Smooth muscle cell (in vitro differentiated cells): Measurements from ENCODE around the gene TSEN2. TPM values are rescaled to one million over a fixed set of nuclear protein-coding genes. Genes with fewer than 3 reads are reported as not detected.

Experiments used
- DNase-seq: peaks from one replicate; lab custom pipeline; 2025; ENCODE audit not compliant: unreplicated experiment; lab: John Stamatoyannopoulos, UW
- H2AFZ ChIP-seq: fragments of 200-600 bp; sonication (generic); 2 replicates; pipeline ENCODE4 v1.6.0; 2016; ENCODE audit warnings: antibody characterized with exemption, low read depth, mild to moderate bottlenecking
- H3F3A ChIP-seq: fragments of 200-600 bp; sonication (generic); 2 replicates; pipeline ENCODE4 v1.6.0; 2017; ENCODE audit warnings: antibody characterized with exemption, low read depth
- H3K27ac ChIP-seq: fragments of 200-600 bp; sonication (generic); 2 replicates; pipeline ENCODE4 v1.5.1; 2016; ENCODE audit warnings: low read depth, mild to moderate bottlenecking
- H3K27me3 ChIP-seq: fragments of 200-600 bp; sonication (generic); 2 replicates; pipeline ENCODE4 v1.6.1; 2016; ENCODE audit warnings: low read depth, mild to moderate bottlenecking
- H3K36me3 ChIP-seq: fragments of 200-600 bp; sonication (generic); 2 replicates; pipeline ENCODE4 v1.5.1; 2016; ENCODE audit warnings: low read depth
- H3K4me1 ChIP-seq: fragments of 200-600 bp; sonication (generic); 2 replicates; pipeline ENCODE4 v1.5.1; 2016; ENCODE audit warnings: low read depth
- H3K4me2 ChIP-seq: fragments of 200-600 bp; sonication (generic); 2 replicates; pipeline ENCODE4 v1.6.0; 2016; ENCODE audit warnings: mild to moderate bottlenecking
- H3K4me3 ChIP-seq: fragments of 200-600 bp; sonication (generic); 2 replicates; pipeline ENCODE4 v1.5.1; 2016; ENCODE audit warnings: mild to moderate bottlenecking
- H3K79me2 ChIP-seq: fragments of 200-600 bp; sonication (generic); 2 replicates; pipeline ENCODE4 v1.6.0; 2016; ENCODE audit warnings: low read depth, mild to moderate bottlenecking
- H3K9ac ChIP-seq: fragments of 200-600 bp; sonication (generic); 2 replicates; pipeline ENCODE4 v1.6.0; 2016; ENCODE audit warnings: low read depth
- H3K9me3 ChIP-seq: fragments of 200-600 bp; sonication (generic); replicated peaks from 2 replicates; pipeline ENCODE4 v1.5.1; 2016; ENCODE audit warnings: low read depth
- H4K20me1 ChIP-seq: fragments of 200-600 bp; sonication (generic); 2 replicates; pipeline ENCODE4 v1.6.0; 2016; ENCODE audit warnings: low read depth
- WGBS: methylation state at CpG from one replicate; pipeline ENCODE4 v1.1.7; 2016; ENCODE audit warnings: low lambda C conversion rate; 5-methylcytosine and 5-hydroxymethylcytosine counted together
- polyA plus RNA-seq: library from polyadenylated mRNA; unstranded; fragments of >200 nt; fragmentation: Nextera tagmentation; extraction: Ambion mirVana; gene quantifications from 2 replicates; pipeline ENCODE4 v1.2.1, GENCODE V29; 2016
- total RNA-seq: library from RNA; depleted of rRNA; stranded (reverse); fragments of >200 nt; gene quantifications from 2 replicates; pipeline ENCODE4 v1.2.3, GENCODE V29; 2014
- TF ChIP-seq, protein P1 (sequence below): fragments of 200-600 bp; sonication (generic); IDR thresholded peaks from 2 replicates; pipeline ENCODE4 v1.5.1; 2017; ENCODE audit warnings: borderline replicate concordance, mild to moderate bottlenecking, antibody characterized with exemption; ENCODE audit not compliant: insufficient read depth, poor library complexity, severe bottlenecking

TSEN2 gene
- total and polyA plus RNA-seq, 2 experiments from 2014 or later: 3.6 to 3.9 TPM

DNA sequence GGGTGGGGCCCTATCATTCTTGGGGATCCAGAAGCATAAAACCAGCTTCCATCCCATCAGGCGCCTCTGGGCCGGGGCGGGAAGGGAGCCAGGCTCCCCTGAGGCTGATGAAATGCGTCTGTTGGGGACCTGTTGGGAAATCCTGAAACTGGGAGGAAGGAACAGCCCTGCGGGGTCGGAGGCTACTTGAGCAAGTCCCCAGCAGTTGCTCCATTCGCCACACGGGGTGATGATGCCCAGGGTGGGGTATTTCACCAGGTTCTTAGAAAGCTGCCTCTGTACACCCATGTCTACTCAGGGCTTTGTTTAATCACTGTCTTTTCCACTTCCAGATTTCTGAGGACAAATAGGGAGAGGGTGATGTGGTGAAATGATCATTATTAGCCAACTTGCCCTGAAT, 25.4 kb upstream of the TSEN2 start:
- no peak for DNase-seq
- WGBS: 90% methylated on average over 8 of the region's 8 CpGs

DNA sequence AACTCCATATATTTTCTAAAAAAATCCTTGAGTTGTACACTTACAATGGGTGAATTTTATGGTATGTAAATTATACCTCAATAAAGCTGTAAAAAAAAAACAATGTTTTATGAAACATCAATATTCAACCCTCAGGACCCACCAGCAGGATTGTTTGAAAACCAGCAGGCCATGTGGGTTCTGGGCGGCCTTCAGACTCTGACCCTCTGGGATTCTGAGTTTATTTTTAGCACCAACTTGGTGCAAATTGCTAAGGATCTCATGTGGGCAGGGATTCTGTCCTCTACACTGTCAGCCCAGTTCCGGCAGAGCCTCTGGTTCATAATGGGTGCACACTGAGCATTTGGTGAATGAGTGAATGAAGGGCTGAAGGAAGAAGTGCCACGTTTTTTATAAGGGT, 24.2 kb upstream of the TSEN2 start:
- WGBS: 94% methylated on average over 3 of the region's 3 CpGs
- Histone ChIP-seq H3K79me2 (no peaks in the 10 kb centered on the region), H4K20me1 (no peaks in the 10 kb centered on the region), H3K27ac (no peak overlapping the region), H3K4me2 (no peak overlapping the region), H3K27me3 (no peaks in the 10 kb centered on the region), H3K4me3 (no peak overlapping the region), H3K9ac (no peak overlapping the region), H3F3A (no peaks in the 10 kb centered on the region), H2AFZ (no peak overlapping the region), H3K9me3 (no peaks in the 10 kb centered on the region), H3K4me1 (no peaks in the 10 kb centered on the region), H3K36me3 (no peaks in the 10 kb centered on the region)
- TF ChIP-seq, protein P1, sequence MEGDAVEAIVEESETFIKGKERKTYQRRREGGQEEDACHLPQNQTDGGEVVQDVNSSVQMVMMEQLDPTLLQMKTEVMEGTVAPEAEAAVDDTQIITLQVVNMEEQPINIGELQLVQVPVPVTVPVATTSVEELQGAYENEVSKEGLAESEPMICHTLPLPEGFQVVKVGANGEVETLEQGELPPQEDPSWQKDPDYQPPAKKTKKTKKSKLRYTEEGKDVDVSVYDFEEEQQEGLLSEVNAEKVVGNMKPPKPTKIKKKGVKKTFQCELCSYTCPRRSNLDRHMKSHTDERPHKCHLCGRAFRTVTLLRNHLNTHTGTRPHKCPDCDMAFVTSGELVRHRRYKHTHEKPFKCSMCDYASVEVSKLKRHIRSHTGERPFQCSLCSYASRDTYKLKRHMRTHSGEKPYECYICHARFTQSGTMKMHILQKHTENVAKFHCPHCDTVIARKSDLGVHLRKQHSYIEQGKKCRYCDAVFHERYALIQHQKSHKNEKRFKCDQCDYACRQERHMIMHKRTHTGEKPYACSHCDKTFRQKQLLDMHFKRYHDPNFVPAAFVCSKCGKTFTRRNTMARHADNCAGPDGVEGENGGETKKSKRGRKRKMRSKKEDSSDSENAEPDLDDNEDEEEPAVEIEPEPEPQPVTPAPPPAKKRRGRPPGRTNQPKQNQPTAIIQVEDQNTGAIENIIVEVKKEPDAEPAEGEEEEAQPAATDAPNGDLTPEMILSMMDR: no peak
- no peak for DNase-seq

More for the DNA sequence above, 25.4 kb upstream of the TSEN2 start:
- no peak overlapping the region for H3K4me3 ChIP-seq
- H2AFZ ChIP-seq: no peak overlapping the region
- H3K4me2 ChIP-seq: no peak overlapping the region
- no peaks in the 10 kb centered on the region for H3K79me2 ChIP-seq
- no peak overlapping the region for H3K27ac ChIP-seq
- no peaks in the 10 kb centered on the region for H3K36me3 ChIP-seq
- no peaks in the 10 kb centered on the region for H3F3A ChIP-seq
- H3K4me1 ChIP-seq: peaks cover 9% of the 10 kb centered on the region
- H4K20me1 ChIP-seq: no peaks in the 10 kb centered on the region
- H3K9ac ChIP-seq: no peak overlapping the region
- no peaks in the 10 kb centered on the region for H3K27me3 ChIP-seq
- TF ChIP-seq, protein P1: no peak
- H3K9me3 ChIP-seq: no peaks in the 10 kb centered on the region

DNA sequence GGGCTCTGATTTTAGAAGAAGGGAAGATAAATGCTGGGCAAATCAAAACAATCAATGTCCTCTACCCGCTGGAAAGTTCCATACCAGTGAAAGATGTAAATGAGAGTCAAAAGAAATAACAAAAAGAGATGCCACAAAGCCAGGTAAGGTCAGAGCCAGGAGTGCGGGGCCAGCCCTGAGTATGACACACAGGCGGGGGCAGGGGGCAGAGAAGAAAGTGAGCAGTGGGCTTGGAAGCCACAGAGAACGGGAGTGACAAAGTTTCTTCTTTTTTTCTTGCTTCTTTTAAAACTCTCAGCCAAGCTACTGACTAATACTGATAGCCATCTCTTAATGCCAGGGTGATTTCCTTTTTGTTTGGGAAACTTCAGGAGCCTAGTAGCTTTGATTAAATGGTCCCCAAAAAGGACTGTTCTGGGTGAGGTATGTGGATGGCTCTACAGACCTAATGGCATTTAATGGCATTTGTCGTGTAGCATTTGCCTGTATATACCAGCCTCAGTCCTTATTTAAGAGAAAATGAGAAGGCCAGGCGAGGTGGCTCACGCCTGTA, 23.1 kb upstream of the TSEN2 start:
- H3K36me3 ChIP-seq: no peaks in the 10 kb centered on the region
- WGBS: 74% methylated on average over 7 of the region's 7 CpGs
- no peaks in the 10 kb centered on the region for H3F3A ChIP-seq
- no peak overlapping the region for H3K4me3 ChIP-seq
- H3K4me2 ChIP-seq: no peak overlapping the region
- no peak overlapping the region for H2AFZ ChIP-seq
- H3K79me2 ChIP-seq: no peaks in the 10 kb centered on the region
- no peaks in the 10 kb centered on the region for H3K27me3 ChIP-seq
- H3K4me1 ChIP-seq: peaks cover 3% of the 10 kb centered on the region
- H4K20me1 ChIP-seq: no peaks in the 10 kb centered on the region
- TF ChIP-seq, protein P1: no peak
- H3K9ac ChIP-seq: no peak overlapping the region
- no peaks in the 10 kb centered on the region for H3K9me3 ChIP-seq
- no peak overlapping the region for H3K27ac ChIP-seq
- no peak for DNase-seq
